HepG2 (cell line): ENCODE measurements around the gene ACE. TPM values are rescaled to one million over a fixed set of nuclear protein-coding genes. Genes with fewer than 3 reads are reported as not detected.

Experiments
- AKAP8 ChIP-seq: sonication (generic); formaldehyde crosslinking; IDR thresholded peaks from 2 replicates; pipeline ENCODE4 v1.5.1; 2020; ENCODE audit warnings: mild to moderate bottlenecking, missing genetic modification reagents
- BCL3 ChIP-seq: sonication (generic); formaldehyde crosslinking; IDR thresholded peaks from 2 replicates; pipeline ENCODE4 v1.5.1; 2020; ENCODE audit warnings: mild to moderate bottlenecking, missing genetic modification reagents, moderate library complexity
- CCAR2 ChIP-seq: fragments of 200-400 bp; formaldehyde crosslinking; optimal IDR thresholded peaks from 2 replicates; pipeline ENCODE3; 2018; ENCODE audit warnings: low read depth, mild to moderate bottlenecking, low read length, moderate library complexity
- CENPT ChIP-seq: sonication (generic); formaldehyde crosslinking; IDR thresholded peaks from 2 replicates; pipeline ENCODE4 v1.8.0; 2022; ENCODE audit warnings: low read depth, mild to moderate bottlenecking, moderate library complexity, missing genetic modification reagents
- CERS6 ChIP-seq: sonication (generic); formaldehyde crosslinking; IDR thresholded peaks from 2 replicates; pipeline ENCODE4 v1.5.0; 2020; ENCODE audit warnings: missing genetic modification reagents
- GATA4 ChIP-seq: sonication (generic); IDR thresholded peaks from 2 replicates; pipeline ENCODE4 v1.6.1; 2016; ENCODE audit warnings: antibody characterized with exemption, low read depth, borderline replicate concordance
- HHEX ChIP-seq: IDR thresholded peaks from 2 replicates; pipeline ENCODE4 v1.6.1; 2016; ENCODE audit warnings: control low read depth
- ISX ChIP-seq: sonication (generic); formaldehyde crosslinking; conservative IDR thresholded peaks from 2 replicates; pipeline ENCODE4 v1.5.0; 2020; ENCODE audit warnings: missing genetic modification reagents
- KLF9 ChIP-seq: IDR thresholded peaks from 2 replicates; pipeline ENCODE4 v1.6.1; 2016; ENCODE audit warnings: low read depth
- PRPF4 ChIP-seq: fragments of 200-400 bp; formaldehyde crosslinking; IDR thresholded peaks from 2 replicates; pipeline ENCODE4 v1.6.1; 2016; ENCODE audit warnings: low read length, low read depth; ENCODE audit not compliant: poor library complexity, severe bottlenecking
- REXO4 ChIP-seq: sonication (generic); formaldehyde crosslinking; IDR thresholded peaks from 2 replicates; pipeline ENCODE4 v1.8.0; 2022; ENCODE audit warnings: missing genetic modification reagents, mild to moderate bottlenecking, borderline replicate concordance
- RXRA ChIP-seq: sonication (generic); formaldehyde crosslinking; IDR thresholded peaks from 2 replicates; pipeline ENCODE4 v1.5.1; 2020; ENCODE audit warnings: missing genetic modification reagents
- SMAD9 ChIP-seq: sonication (generic); formaldehyde crosslinking; IDR thresholded peaks from 2 replicates; pipeline ENCODE4 v1.5.1; 2020; ENCODE audit warnings: mild to moderate bottlenecking, missing genetic modification reagents
- SMYD3 ChIP-seq: sonication (generic); formaldehyde crosslinking; IDR thresholded peaks from 2 replicates; pipeline ENCODE4 v1.8.1; 2023; ENCODE audit warnings: mild to moderate bottlenecking, missing genetic modification reagents
- SNAI1 ChIP-seq: sonication (generic); formaldehyde crosslinking; IDR thresholded peaks from 2 replicates; pipeline ENCODE4 v1.5.0; 2020; ENCODE audit warnings: mild to moderate bottlenecking, missing genetic modification reagents, borderline replicate concordance
- STAT6 ChIP-seq: sonication (generic); formaldehyde crosslinking; IDR thresholded peaks from 2 replicates; pipeline ENCODE4 v1.4.0; 2020; ENCODE audit warnings: missing genetic modification reagents, mild to moderate bottlenecking, borderline replicate concordance
- ZFP36L1 ChIP-seq: sonication (generic); formaldehyde crosslinking; IDR thresholded peaks from 2 replicates; pipeline ENCODE4 v1.8.0; 2022; ENCODE audit warnings: mild to moderate bottlenecking, missing genetic modification reagents, moderate library complexity
- ZNF207 ChIP-seq: fragments of 450-650 bp; IDR thresholded peaks from 2 replicates; pipeline ENCODE4 v1.6.1; 2016; ENCODE audit warnings: antibody characterized with exemption, borderline replicate concordance
- ZNF335 ChIP-seq: sonication (generic); formaldehyde crosslinking; IDR thresholded peaks from 2 replicates; pipeline ENCODE4 v1.4.0; 2020; ENCODE audit warnings: missing genetic modification reagents
- ZNF343 ChIP-seq: sonication (generic); formaldehyde crosslinking; IDR thresholded peaks from 2 replicates; pipeline ENCODE4 v1.4.0; 2020; ENCODE audit warnings: mild to moderate bottlenecking, missing genetic modification reagents
- ZNF430 ChIP-seq: sonication (generic); formaldehyde crosslinking; IDR thresholded peaks from 2 replicates; pipeline ENCODE4 v1.9.0; 2021; ENCODE audit warnings: mild to moderate bottlenecking, missing genetic modification reagents
- ZNF432 ChIP-seq: sonication (generic); formaldehyde crosslinking; IDR thresholded peaks from 2 replicates; pipeline ENCODE4 v1.5.0; 2020; ENCODE audit warnings: missing genetic modification reagents, mild to moderate bottlenecking, borderline replicate concordance
- ZNF446 ChIP-seq: sonication (generic); formaldehyde crosslinking; IDR thresholded peaks from 2 replicates; pipeline ENCODE4 v1.5.0; 2020; ENCODE audit warnings: mild to moderate bottlenecking, missing genetic modification reagents
- ZNF552 ChIP-seq: sonication (generic); formaldehyde crosslinking; IDR thresholded peaks from 2 replicates; pipeline ENCODE4 v1.9.0; 2022; ENCODE audit warnings: missing genetic modification reagents, mild to moderate bottlenecking, borderline replicate concordance
- ZNF572 ChIP-seq: sonication (generic); formaldehyde crosslinking; IDR thresholded peaks from 2 replicates; pipeline ENCODE4 v1.5.1; 2020; ENCODE audit warnings: mild to moderate bottlenecking, missing genetic modification reagents
- ZNF775 ChIP-seq: sonication (generic); formaldehyde crosslinking; IDR thresholded peaks from 2 replicates; pipeline ENCODE4 v1.4.0; 2020; ENCODE audit warnings: missing genetic modification reagents, mild to moderate bottlenecking, moderate library complexity, borderline replicate concordance
- ZNF777 ChIP-seq: sonication (generic); formaldehyde crosslinking; IDR thresholded peaks from 2 replicates; pipeline ENCODE4 v1.4.0; 2020; ENCODE audit warnings: missing genetic modification reagents
- polyA plus RNA-seq, 8 experiments: library from polyadenylated mRNA; depleted of rRNA in 3 of 8; stranded (reverse) in 7 of 8; unstranded in 1 of 8; fragments of >200 nt; fragmentation: Illumina TruSeq in 4 of 8; extraction: Trizol in 4 of 8; gene quantifications; 2 replicates each; pipeline versions ENCODE4 v1.2.1 to v1.2.3, GENCODE V29; 2011 to 2016; ENCODE audit warnings: low read depth in 4 of 8, missing spikeins in 1 of 8, mixed read lengths in 1 of 8; ENCODE audit not compliant: insufficient read depth in 1 of 8
- total RNA-seq, 5 experiments: library from RNA; depleted of rRNA; stranded (reverse); fragments of >200 nt; fragmentation: Illumina TruSeq; extraction: Trizol; gene quantifications; 2 replicates each; pipeline ENCODE4 v1.2.3, GENCODE V29; 2016; ENCODE audit warnings: low read depth in 1 of 5

ACE gene
- total and polyA plus RNA-seq, 2 of the 13 experiments (the other 11 are each of a cell fraction or from before 2014, with no cell fraction given), result 0.08 to 0.13 TPM

GRCh38 chr17:63516910-63517824 is 40.3 kb downstream of the ACE start (continued):
- TF ChIP-seq ZNF777 (no peak), KLF9 (no peak), SNAI1 (CRISPR knock-in tag) (no peak), ZNF343 (CRISPR knock-in tag) (no peak), ZFP36L1 (CRISPR knock-in tag) (no peak), ZNF572 (CRISPR knock-in tag) (peak; percentile 89; the same call in 1 of the 2 replicates), GATA4 (no peak), ZNF432 (no peak), ZNF335 (CRISPR knock-in tag) (0 out of 2 replicates have a peak, but pooled peaks have one; percentile 44), ZNF430 (no peak; the same call in 1 of the 2 replicates), ZNF775 (CRISPR knock-in tag) (no peak), CERS6 (no peak), SMYD3 (CRISPR knock-in tag) (no peak), ISX (no peak), ZNF446 (no peak), CENPT (CRISPR knock-in tag) (no peak), ZNF552 (CRISPR knock-in tag) (no peak), STAT6 (no peak), REXO4 (CRISPR knock-in tag) (no peak), ZNF207 (no peak), RXRA (CRISPR knock-in tag) (peak; percentile 91), AKAP8 (no peak), PRPF4 (no peak), BCL3 (CRISPR knock-in tag) (no peak), CCAR2 (no peak), HHEX (no peak; the same call in 1 of the 2 replicates), SMAD9 (CRISPR knock-in tag) (no peak)
